Esophagus mucosa (tissue), 1 donor: ENCODE data around the gene TSPAN14. TPM values are rescaled to one million over a fixed set of nuclear protein-coding genes. Genes with fewer than 3 reads are reported as not detected.

Source experiments
- ATAC-seq: fragments of 200-7000 bp; cut with Tn5 transposase; one replicate; pipeline ENCODE4 v1.9.1; 2020
- total RNA-seq: library from RNA; stranded (reverse); gene quantifications from one replicate; pipeline ENCODE4 v1.2.4, GENCODE V29; 2023
- donor health status: DM: yes; HTN: yes; CAD: no.

The TSPAN14 gene
- total RNA-seq, 1 donor from 2014 or later, result 94.6 TPM

- ATAC-seq, result no peak
These were observed 35.4 kb downstream of the TSPAN14 start for GRCh38 chr10:80489371-80490112.

DNA sequence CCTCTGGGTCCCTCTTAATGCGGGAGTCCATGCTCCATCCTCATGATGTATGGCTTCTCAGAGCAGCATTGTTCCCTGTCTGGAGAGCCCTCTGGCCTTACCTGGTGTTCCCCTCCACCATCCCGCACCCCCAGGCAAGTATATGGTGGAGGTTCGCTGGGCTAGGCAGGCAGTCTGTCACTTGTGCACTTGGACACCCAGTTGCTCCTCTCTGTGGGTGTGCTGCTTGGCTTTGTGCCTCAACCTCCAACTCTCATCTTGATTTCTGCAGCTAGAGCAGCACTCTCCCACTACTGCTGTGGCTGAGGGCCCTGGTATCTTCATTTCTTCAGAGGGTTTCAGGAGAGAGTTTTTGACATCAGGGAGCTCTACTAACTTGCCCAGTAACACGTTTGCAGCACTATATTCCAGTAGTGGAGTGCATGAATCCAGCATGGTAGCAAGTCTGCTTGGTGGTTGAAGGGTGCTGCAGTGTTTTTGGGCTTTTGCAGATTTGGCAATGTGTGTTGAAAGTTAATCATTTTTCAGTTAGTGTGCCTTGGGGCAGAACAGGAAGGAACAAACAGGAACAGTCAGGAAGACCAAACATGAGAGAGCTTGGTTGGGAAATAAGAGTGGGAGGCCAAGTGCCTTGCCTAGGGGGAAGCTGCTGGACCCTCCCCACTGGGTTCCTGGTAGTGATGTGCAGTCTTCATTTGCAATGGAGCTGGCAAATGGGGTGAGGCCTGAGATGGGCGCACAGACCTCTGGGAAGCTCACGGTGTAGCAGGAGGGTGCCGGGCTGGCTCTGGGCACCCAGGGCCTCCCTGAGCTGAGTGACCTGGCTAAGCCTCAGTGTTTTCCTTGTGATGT lies 37.4 kb downstream of the TSPAN14 start:
- ATAC-seq, result no peak

- ATAC-seq, result no peak
These were observed 38.9 kb downstream of the TSPAN14 start for GRCh38 chr10:80492848-80493521.

DNA sequence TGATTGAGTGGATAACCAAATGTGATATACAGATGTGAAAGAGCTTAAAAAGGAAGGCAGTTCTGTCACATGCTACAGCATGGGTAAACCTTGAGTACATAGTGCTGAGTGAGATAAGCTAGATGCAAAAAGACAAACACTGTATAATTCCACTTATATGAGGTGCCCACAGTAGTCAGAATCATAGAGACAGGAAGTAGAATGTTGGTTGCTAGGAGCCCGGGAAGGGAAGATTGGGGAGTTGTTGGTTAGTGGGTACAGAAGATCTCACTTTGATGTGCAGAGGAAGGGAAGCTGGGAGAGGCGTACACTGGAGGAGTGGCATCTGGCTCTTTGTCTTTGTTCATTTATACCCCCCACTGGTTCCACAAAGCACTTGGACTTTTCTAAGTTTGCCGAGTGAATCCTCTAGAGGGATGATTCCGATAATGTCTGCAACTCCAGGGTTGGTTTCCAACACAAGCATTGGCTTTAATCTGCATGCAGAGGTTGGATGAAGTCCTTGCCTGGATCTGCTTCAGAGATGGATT lies 39.5 kb downstream of the TSPAN14 start:
- ATAC-seq, result peak; percentile 11

DNA sequence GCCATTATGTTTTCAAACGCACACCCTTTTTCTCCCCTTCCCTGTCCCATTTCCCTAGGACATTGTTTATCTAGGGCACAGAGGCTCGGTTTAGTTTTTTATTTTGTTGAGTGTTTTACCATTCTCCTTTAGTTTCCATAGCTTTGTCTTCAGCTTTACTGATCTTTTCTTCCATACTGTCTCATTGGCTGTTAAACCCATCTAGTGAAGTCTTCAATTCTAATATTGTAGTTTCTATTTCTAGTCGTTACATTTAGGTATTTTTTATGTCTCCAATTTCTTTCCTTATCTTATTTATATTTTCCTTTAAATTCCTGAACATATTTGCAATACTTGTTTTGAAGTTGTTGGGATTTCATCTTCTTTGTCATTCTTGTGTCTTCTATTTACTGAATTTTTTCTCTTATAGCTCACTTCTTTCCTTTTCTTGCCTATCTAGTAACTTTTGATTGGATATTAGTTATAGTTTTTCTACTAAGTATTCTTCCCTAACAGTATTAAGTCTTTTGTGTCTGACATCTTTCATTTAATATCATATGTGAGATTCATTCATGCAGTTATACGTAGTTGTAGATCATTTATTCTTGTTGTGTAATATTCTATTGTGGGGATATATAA lies 42.6 kb downstream of the TSPAN14 start:
- ATAC-seq, result no peak

GRCh38 chr10:80497187-80498077 lies 43.3 kb downstream of the TSPAN14 start:
- peak; percentile 1 for ATAC-seq

- ATAC-seq, result no peak
These were observed 44.1 kb downstream of the TSPAN14 start for GRCh38 chr10:80498078-80498832.

GRCh38 chr10:80498833-80499741 lies 45.0 kb downstream of the TSPAN14 start:
- ATAC-seq, result peak; percentile 88

DNA sequence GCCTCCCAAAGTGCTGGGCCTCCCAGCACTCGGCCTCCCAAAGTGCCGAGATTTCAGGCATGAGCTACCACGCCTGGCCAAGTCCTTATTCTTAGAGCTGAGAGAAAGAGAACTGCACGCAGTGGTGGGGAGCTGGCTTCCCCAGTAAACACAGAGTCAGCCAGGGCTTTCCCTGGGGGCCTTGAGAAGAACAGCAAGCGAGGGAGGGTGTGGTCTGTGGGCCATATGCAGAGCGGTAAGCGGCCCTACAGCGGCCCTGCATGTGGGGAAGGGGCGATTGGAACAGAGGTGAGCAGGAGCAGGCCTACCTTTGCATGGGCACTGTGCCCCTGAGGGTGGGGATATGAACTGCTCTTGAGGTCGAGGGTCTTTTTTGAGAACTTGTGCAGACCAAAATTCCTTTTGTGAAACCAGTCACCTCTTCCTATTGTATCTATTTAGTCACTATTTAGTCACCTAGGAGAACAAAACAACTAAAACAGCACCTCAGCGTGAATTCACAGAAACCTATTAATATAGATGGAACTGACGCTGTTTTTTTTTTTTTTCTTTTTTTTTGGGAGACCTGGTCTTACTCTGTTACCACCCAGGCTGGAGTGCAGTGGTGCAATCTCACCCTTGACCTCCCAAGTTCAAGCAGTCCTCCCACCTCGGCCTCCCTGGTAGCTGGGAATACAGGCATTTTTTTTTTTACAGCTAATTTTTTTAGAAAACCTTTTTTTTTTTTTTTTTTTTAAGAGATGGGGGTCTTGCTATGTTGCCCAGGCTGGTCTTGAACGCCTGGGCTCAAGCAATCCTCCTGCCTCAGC lies 46.7 kb downstream of the TSPAN14 start:
- ATAC-seq, result no peak

DNA sequence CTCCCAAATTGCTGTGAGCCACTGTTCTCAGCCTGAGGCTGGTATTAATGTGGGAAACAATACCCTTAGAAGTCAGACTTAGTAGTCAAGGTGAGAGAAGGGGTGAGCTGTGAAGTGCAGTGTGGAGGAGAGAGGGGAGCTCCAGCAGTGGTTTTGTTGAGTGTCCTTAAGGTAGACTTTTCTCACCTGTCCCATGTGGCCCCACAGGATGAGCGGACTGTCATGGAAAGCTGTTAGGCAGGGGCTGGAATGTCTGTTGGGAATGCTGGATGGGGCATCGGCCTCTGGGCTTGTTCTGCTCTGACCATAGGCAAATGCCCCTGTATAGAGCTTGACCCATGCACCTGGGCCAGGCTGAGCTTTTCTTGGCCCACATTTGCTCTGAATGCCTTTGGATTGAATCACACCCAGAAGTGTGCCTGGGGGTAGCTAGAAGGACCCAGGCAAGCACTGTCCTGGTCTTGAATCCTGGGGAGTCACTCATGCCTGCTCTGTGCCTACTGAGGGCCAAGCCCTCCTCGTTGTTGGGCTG lies 47.3 kb downstream of the TSPAN14 start:
- ATAC-seq, result no peak

- ATAC-seq, result no peak
These were observed 47.9 kb downstream of the TSPAN14 start for GRCh38 chr10:80501913-80502521.

GRCh38 chr10:80502621-80503583 lies 48.8 kb downstream of the TSPAN14 start:
- ATAC-seq, result peak; percentile 3

GRCh38 chr10:80503584-80504157 lies 49.6 kb downstream of the TSPAN14 start:
- ATAC-seq, result no peak

- ATAC-seq, result peak; percentile 30
These were observed 50.2 kb downstream of the TSPAN14 start for GRCh38 chr10:80504158-80504811.

- ATAC-seq, result peak; percentile 41
These were observed 50.9 kb downstream of the TSPAN14 start for GRCh38 chr10:80504897-80505465.
